OCI-LY1 (cell line): ENCODE data around the gene CCDC83.

ENCODE experiments used
- H2AFZ ChIP-seq: fragments of 200-600 bp; sonication (generic), shearing (Covaris generic); 2 replicates; pipeline ENCODE4 v1.6.0; 2014; ENCODE audit warnings: antibody characterized with exemption, mild to moderate bottlenecking, low read length
- H3F3A ChIP-seq: fragments of 200-600 bp; sonication (generic), shearing (Covaris generic); 2 replicates; pipeline ENCODE4 v1.6.0; 2014; ENCODE audit warnings: mild to moderate bottlenecking, antibody characterized with exemption, low read length, moderate library complexity; ENCODE audit not compliant: insufficient read depth
- H3K27ac ChIP-seq: fragments of 200-600 bp; sonication (generic); 2 replicates; pipeline ENCODE4 v1.5.1; 2014; ENCODE audit warnings: low read length, mixed run types, mild to moderate bottlenecking, low read depth; ENCODE audit not compliant: poor library complexity, severe bottlenecking
- H3K27me3 ChIP-seq: fragments of 200-600 bp; sonication (generic); 2 replicates; pipeline ENCODE4 v1.6.0; 2014; ENCODE audit warnings: antibody characterized with exemption, mild to moderate bottlenecking, low read length, moderate library complexity; ENCODE audit not compliant: insufficient read depth
- H3K36me3 ChIP-seq: fragments of 200-600 bp; sonication (generic); 2 replicates; pipeline ENCODE4 v1.6.1; 2014; ENCODE audit warnings: mild to moderate bottlenecking, antibody characterized with exemption, low read length, moderate library complexity, mixed read lengths; ENCODE audit not compliant: insufficient read depth
- H3K4me1 ChIP-seq: fragments of 200-600 bp; sonication (generic); 2 replicates; pipeline ENCODE4 v1.5.1; 2014; ENCODE audit warnings: mild to moderate bottlenecking, low read length, moderate library complexity; ENCODE audit not compliant: insufficient read depth, severe bottlenecking
- H3K4me2 ChIP-seq: fragments of 200-600 bp; sonication (generic), shearing (Covaris generic); 2 replicates; pipeline ENCODE4 v1.6.1; 2014; ENCODE audit warnings: low read length
- H3K4me3 ChIP-seq: fragments of 200-600 bp; sonication (generic); 2 replicates; pipeline ENCODE4 v1.5.1; 2014; ENCODE audit warnings: low read length, low read depth, mild to moderate bottlenecking, mixed read lengths; ENCODE audit not compliant: poor library complexity, severe bottlenecking
- H3K79me2 ChIP-seq: fragments of 200-600 bp; shearing (Covaris generic); 2 replicates; pipeline ENCODE4 v1.6.1; 2016; ENCODE audit warnings: mixed run types, low read length, mixed read lengths; ENCODE audit not compliant: insufficient read depth
- H3K9ac ChIP-seq: fragments of 200-600 bp; sonication (generic), shearing (Covaris generic); 2 replicates; pipeline ENCODE4 v1.6.1; 2014; ENCODE audit warnings: mild to moderate bottlenecking, low read length, mixed read lengths
- H3K9me2 ChIP-seq: fragments of 200-600 bp; sonication (generic), shearing (Covaris generic); 2 replicates; pipeline ENCODE4 v1.6.1; 2014; ENCODE audit warnings: low read depth, mild to moderate bottlenecking, low read length, mixed read lengths
- H3K9me3 ChIP-seq: fragments of 200-600 bp; shearing (Covaris generic); 2 replicates; pipeline ENCODE4 v1.6.1; 2014; ENCODE audit warnings: low read length, mixed read lengths
- H4K20me1 ChIP-seq: fragments of 200-600 bp; sonication (generic), shearing (Covaris generic); 2 replicates; pipeline ENCODE4 v1.6.0; 2016; ENCODE audit warnings: mild to moderate bottlenecking, low read length; ENCODE audit not compliant: insufficient read depth
- CTCF ChIP-seq: fragments of 200-600 bp; sonication (generic), shearing (Covaris generic); IDR thresholded peaks from 2 replicates; pipeline ENCODE4 v1.5.1; 2017; ENCODE audit warnings: mild to moderate bottlenecking, antibody characterized with exemption, low read length, moderate library complexity, mixed read lengths
- EZH2 ChIP-seq: fragments of 200-600 bp; sonication (generic), shearing (Covaris generic); IDR thresholded peaks from 2 replicates; pipeline ENCODE4 v1.8.0; 2017; ENCODE audit warnings: borderline replicate concordance, mixed run types, mild to moderate bottlenecking, antibody characterized with exemption, low read length, moderate library complexity, mixed read lengths

The CCDC83 gene

GRCh38 chr11:85813721-85814120 is 41.5 kb upstream of the CCDC83 start:
- Histone ChIP-seq H2AFZ (no peak overlapping the region), H3K4me2 (no peak overlapping the region), H3K4me3 (no peak overlapping the region), H3K9me3 (no peaks in the 10 kb centered on the region), H3K9me2 (no peaks in the 10 kb centered on the region), H3K4me1 (peaks cover 20% of the 10 kb centered on the region), H3K36me3 (no peaks in the 10 kb centered on the region), H3K9ac (no peak overlapping the region), H3K27me3 (no peaks in the 10 kb centered on the region), H3K79me2 (no peaks in the 10 kb centered on the region), H3K27ac (no peak overlapping the region), H3F3A (no peaks in the 10 kb centered on the region), H4K20me1 (no peaks in the 10 kb centered on the region)
- TF ChIP-seq EZH2 (no peak), CTCF (no peak)

- no peak overlapping the region for H3K4me2 ChIP-seq
- H3F3A ChIP-seq: no peaks in the 10 kb centered on the region
- TF ChIP-seq CTCF: no peak
- no peak for TF ChIP-seq EZH2
- H3K9ac ChIP-seq: no peak overlapping the region
- no peaks in the 10 kb centered on the region for H4K20me1 ChIP-seq
- H3K36me3 ChIP-seq: no peaks in the 10 kb centered on the region
- no peak overlapping the region for H3K27ac ChIP-seq
- H3K4me1 ChIP-seq: peaks cover 3% of the 10 kb centered on the region
- H3K4me3 ChIP-seq: no peak overlapping the region
- H3K9me2 ChIP-seq: no peaks in the 10 kb centered on the region
- H3K79me2 ChIP-seq: no peaks in the 10 kb centered on the region
- no peak overlapping the region for H2AFZ ChIP-seq
- H3K27me3 ChIP-seq: no peaks in the 10 kb centered on the region
- H3K9me3 ChIP-seq: no peaks in the 10 kb centered on the region
Observed at GRCh38 chr11:85815186-85815931, 39.8 kb upstream of the CCDC83 start.

- no peaks in the 10 kb centered on the region for H3K79me2 ChIP-seq
- H3K4me2 ChIP-seq: no peak overlapping the region
- no peaks in the 10 kb centered on the region for H3K4me1 ChIP-seq
- H2AFZ ChIP-seq: no peak overlapping the region
- no peaks in the 10 kb centered on the region for H4K20me1 ChIP-seq
- no peaks in the 10 kb centered on the region for H3K27me3 ChIP-seq
- H3K27ac ChIP-seq: no peak overlapping the region
- no peaks in the 10 kb centered on the region for H3K9me3 ChIP-seq
- H3K4me3 ChIP-seq: no peak overlapping the region
- no peaks in the 10 kb centered on the region for H3K36me3 ChIP-seq
- H3K9ac ChIP-seq: no peak overlapping the region
- TF ChIP-seq EZH2: no peak
- no peak for TF ChIP-seq CTCF
- no peaks in the 10 kb centered on the region for H3K9me2 ChIP-seq
- H3F3A ChIP-seq: no peaks in the 10 kb centered on the region
Observed at GRCh38 chr11:85819441-85819840, 35.7 kb upstream of the CCDC83 start.
